ENCODE measurements around the gene AGAP1. TPM values are rescaled to one million over a fixed set of nuclear protein-coding genes. Genes with fewer than 3 reads are reported as not detected.

Gene AGAP1
- total and polyA plus RNA-seq, 4 donors = 2.0 to 8.5 (median 5.4) TPM

DNA sequence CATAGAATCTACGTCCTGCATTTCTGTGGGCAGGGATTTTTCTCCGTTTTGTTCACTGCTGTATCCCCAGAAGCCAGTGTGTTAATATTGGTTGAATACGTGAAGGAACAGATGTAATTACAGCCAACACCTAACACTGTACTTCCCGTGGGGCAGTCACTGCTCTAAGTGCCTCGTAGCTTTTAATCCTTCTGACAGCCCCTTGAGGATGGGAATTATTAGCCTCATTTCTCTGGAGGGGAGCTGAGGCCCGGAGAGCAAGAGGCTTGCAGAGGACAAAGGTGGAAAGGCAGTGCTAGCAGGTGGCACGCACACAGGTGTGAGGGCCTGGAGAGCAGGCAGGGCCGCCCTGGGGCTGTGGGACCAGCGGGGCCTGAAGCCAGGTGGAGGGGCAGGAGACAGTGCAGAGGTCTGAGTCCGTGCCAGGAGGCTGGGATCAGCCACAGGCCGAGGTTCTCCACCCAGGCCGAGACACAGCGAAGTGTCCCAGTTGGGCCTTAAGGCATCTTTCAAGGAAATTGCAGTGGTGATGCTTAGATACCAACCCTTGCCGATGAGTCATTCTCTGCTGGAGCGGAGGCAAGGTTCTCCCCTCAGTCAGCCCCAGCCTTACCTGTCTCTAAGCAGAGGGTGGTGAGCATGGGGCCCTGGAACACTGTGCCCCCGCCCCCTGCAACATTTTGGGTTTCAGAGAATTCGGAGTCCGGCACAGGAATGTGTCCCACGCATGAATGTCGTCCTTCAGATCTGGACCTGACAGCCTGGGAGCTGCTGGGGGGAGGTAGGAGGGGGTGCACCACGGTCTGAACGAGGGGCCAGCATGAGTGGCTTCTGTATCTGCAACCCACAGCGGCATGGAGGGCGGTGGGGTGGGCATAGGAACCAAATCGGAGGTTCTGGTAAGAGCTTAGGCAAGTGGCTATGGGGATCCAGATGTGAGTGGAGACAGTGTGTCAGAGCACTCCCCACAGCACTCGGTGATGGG, 551.7 kb downstream of the AGAP1 start:
- Histone ChIP-seq H3K36me3 (ENCODE audit: control insufficient read depth in 4 of 4, insufficient read depth in 3 of 4, low read depth in 1 of 4, low read length in 3 of 4) (peaks cover 0 to 10% (median 3%) of the 10 kb centered on the region in 4 donors), H3K27ac (ENCODE audit: low read depth in 1 of 2, low read length in 2 of 2) (no peak overlapping the region), H3K9me3 (ENCODE audit: control insufficient read depth in 4 of 4, low read length in 3 of 4) (no peaks in the 10 kb centered on the region), H3K4me1 (ENCODE audit: control insufficient read depth in 4 of 4, insufficient read depth in 4 of 4, low read length in 3 of 4) (peaks cover 0 to 3% (median 1%) of the 10 kb centered on the region in 4 donors), H3K27me3 (ENCODE audit: control insufficient read depth in 4 of 4, insufficient read depth in 4 of 4, low read length in 3 of 4) (no peaks in the 10 kb centered on the region), H3K4me3 (ENCODE audit: low read depth in 1 of 3, low read length in 3 of 3) (no peak overlapping the region), H3K9ac (ENCODE audit: low read depth in 1 of 2, low read length in 2 of 2) (no peak overlapping the region)
- TF ChIP-seq RAD21 (IDR thresholded peaks at IDR 0.05) (no peak), FOXA2 (IDR thresholded peaks at IDR 0.05) (no peak), JUND (IDR thresholded peaks at IDR 0.05) (no peak), TAF1 (conservative IDR thresholded peaks at IDR 0.05) (no peak), FOXA1 (IDR thresholded peaks at IDR 0.05) (no peak), RXRA (IDR thresholded peaks at IDR 0.05) (no peak), HNF4G (IDR thresholded peaks at IDR 0.05) (no peak), SP1 (IDR thresholded peaks at IDR 0.05) (no peak), YY1 (IDR thresholded peaks at IDR 0.05) (no peak), EGR1 (IDR thresholded peaks at IDR 0.05; ENCODE audit: low read depth in 2 of 2) (no peak), HNF4A (conservative IDR thresholded peaks at IDR 0.05) (no peak), GABPA (IDR thresholded peaks at IDR 0.05 in 1 of 2, conservative IDR thresholded peaks at IDR 0.05 in 1 of 2) (no peak), NR2F2 (IDR thresholded peaks at IDR 0.05) (no peak)
- TF ChIP-seq, protein P1, sequence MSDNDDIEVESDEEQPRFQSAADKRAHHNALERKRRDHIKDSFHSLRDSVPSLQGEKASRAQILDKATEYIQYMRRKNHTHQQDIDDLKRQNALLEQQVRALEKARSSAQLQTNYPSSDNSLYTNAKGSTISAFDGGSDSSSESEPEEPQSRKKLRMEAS (IDR thresholded peaks at IDR 0.05) = no peak
- TF ChIP-seq, protein P2, sequence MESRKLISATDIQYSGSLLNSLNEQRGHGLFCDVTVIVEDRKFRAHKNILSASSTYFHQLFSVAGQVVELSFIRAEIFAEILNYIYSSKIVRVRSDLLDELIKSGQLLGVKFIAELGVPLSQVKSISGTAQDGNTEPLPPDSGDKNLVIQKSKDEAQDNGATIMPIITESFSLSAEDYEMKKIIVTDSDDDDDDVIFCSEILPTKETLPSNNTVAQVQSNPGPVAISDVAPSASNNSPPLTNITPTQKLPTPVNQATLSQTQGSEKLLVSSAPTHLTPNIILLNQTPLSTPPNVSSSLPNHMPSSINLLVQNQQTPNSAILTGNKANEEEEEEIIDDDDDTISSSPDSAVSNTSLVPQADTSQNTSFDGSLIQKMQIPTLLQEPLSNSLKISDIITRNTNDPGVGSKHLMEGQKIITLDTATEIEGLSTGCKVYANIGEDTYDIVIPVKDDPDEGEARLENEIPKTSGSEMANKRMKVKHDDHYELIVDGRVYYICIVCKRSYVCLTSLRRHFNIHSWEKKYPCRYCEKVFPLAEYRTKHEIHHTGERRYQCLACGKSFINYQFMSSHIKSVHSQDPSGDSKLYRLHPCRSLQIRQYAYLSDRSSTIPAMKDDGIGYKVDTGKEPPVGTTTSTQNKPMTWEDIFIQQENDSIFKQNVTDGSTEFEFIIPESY (IDR thresholded peaks at IDR 0.05) = no peak
- TF ChIP-seq, protein P3, sequence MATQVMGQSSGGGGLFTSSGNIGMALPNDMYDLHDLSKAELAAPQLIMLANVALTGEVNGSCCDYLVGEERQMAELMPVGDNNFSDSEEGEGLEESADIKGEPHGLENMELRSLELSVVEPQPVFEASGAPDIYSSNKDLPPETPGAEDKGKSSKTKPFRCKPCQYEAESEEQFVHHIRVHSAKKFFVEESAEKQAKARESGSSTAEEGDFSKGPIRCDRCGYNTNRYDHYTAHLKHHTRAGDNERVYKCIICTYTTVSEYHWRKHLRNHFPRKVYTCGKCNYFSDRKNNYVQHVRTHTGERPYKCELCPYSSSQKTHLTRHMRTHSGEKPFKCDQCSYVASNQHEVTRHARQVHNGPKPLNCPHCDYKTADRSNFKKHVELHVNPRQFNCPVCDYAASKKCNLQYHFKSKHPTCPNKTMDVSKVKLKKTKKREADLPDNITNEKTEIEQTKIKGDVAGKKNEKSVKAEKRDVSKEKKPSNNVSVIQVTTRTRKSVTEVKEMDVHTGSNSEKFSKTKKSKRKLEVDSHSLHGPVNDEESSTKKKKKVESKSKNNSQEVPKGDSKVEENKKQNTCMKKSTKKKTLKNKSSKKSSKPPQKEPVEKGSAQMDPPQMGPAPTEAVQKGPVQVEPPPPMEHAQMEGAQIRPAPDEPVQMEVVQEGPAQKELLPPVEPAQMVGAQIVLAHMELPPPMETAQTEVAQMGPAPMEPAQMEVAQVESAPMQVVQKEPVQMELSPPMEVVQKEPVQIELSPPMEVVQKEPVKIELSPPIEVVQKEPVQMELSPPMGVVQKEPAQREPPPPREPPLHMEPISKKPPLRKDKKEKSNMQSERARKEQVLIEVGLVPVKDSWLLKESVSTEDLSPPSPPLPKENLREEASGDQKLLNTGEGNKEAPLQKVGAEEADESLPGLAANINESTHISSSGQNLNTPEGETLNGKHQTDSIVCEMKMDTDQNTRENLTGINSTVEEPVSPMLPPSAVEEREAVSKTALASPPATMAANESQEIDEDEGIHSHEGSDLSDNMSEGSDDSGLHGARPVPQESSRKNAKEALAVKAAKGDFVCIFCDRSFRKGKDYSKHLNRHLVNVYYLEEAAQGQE (IDR thresholded peaks at IDR 0.05) = no peak
- TF ChIP-seq, protein P4, sequence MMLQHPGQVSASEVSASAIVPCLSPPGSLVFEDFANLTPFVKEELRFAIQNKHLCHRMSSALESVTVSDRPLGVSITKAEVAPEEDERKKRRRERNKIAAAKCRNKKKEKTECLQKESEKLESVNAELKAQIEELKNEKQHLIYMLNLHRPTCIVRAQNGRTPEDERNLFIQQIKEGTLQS (IDR thresholded peaks at IDR 0.05) = no peak
- WGBS = 90% methylated on average over 26 of the region's 26 CpGs
- DNase-seq (ENCODE audit: low spot score) = no peak

DNA sequence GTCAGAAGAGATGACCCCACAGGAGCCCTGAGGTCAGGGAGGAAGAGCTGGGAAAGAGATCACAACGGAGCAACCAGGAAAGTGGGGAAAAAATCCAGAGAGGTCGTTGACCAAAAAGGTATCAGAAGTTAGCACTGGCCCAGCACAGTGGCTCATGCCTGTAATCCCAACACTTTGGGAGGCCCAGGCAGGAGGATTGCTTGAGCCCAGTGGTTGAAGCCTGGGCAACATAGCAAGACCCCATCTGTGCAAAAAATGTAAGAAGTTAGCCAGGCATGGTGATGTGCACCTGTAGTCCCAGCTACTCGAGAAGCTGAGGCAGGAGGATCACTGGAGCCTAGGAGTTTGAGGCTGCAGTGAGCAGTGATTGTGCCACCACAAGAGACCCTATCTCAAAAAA, 552.9 kb downstream of the AGAP1 start:
- 84% methylated on average over 3 of the region's 3 CpGs for WGBS
- DNase-seq (ENCODE audit: low spot score) = no peak
- peaks cover 0 to 10% (median 3%) of the 10 kb centered on the region in 4 donors for H3K36me3 ChIP-seq (ENCODE audit: control insufficient read depth in 4 of 4, insufficient read depth in 3 of 4, low read depth in 1 of 4, low read length in 3 of 4)
- no peak overlapping the region for H3K4me3 ChIP-seq (ENCODE audit: low read depth in 1 of 3, low read length in 3 of 3)
- no peaks in the 10 kb centered on the region for H3K9me3 ChIP-seq (ENCODE audit: control insufficient read depth in 4 of 4, low read length in 3 of 4)
- no peaks in the 10 kb centered on the region for H3K4me1 ChIP-seq (ENCODE audit: control insufficient read depth in 4 of 4, insufficient read depth in 4 of 4, low read length in 3 of 4)
- no peak overlapping the region for H3K27ac ChIP-seq (ENCODE audit: low read depth in 1 of 2, low read length in 2 of 2)
- H3K9ac ChIP-seq (ENCODE audit: low read depth in 1 of 2, low read length in 2 of 2) = no peak overlapping the region
- H3K27me3 ChIP-seq (ENCODE audit: control insufficient read depth in 4 of 4, insufficient read depth in 4 of 4, low read length in 3 of 4) = no peaks in the 10 kb centered on the region
- TF ChIP-seq TAF1 (conservative IDR thresholded peaks at IDR 0.05) (no peak), JUND (IDR thresholded peaks at IDR 0.05) (no peak), RAD21 (IDR thresholded peaks at IDR 0.05) (no peak), NR2F2 (IDR thresholded peaks at IDR 0.05) (no peak), FOXA1 (IDR thresholded peaks at IDR 0.05) (no peak), SP1 (IDR thresholded peaks at IDR 0.05) (no peak), HNF4G (IDR thresholded peaks at IDR 0.05) (no peak), HNF4A (conservative IDR thresholded peaks at IDR 0.05) (no peak), EGR1 (IDR thresholded peaks at IDR 0.05; ENCODE audit: low read depth in 2 of 2) (no peak), RXRA (IDR thresholded peaks at IDR 0.05) (no peak), FOXA2 (IDR thresholded peaks at IDR 0.05) (no peak), GABPA (IDR thresholded peaks at IDR 0.05 in 1 of 2, conservative IDR thresholded peaks at IDR 0.05 in 1 of 2) (no peak), YY1 (IDR thresholded peaks at IDR 0.05) (no peak)
- TF ChIP-seq, protein P5, sequence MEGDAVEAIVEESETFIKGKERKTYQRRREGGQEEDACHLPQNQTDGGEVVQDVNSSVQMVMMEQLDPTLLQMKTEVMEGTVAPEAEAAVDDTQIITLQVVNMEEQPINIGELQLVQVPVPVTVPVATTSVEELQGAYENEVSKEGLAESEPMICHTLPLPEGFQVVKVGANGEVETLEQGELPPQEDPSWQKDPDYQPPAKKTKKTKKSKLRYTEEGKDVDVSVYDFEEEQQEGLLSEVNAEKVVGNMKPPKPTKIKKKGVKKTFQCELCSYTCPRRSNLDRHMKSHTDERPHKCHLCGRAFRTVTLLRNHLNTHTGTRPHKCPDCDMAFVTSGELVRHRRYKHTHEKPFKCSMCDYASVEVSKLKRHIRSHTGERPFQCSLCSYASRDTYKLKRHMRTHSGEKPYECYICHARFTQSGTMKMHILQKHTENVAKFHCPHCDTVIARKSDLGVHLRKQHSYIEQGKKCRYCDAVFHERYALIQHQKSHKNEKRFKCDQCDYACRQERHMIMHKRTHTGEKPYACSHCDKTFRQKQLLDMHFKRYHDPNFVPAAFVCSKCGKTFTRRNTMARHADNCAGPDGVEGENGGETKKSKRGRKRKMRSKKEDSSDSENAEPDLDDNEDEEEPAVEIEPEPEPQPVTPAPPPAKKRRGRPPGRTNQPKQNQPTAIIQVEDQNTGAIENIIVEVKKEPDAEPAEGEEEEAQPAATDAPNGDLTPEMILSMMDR (IDR thresholded peaks at IDR 0.05; ENCODE audit: low read depth, low read length, missing input control) = no peak
- TF ChIP-seq, protein P1 (IDR thresholded peaks at IDR 0.05) = no peak
- TF ChIP-seq, protein P2 (IDR thresholded peaks at IDR 0.05) = no peak
- TF ChIP-seq, protein P4 (IDR thresholded peaks at IDR 0.05) = no peak

All from liver (tissue), 9 donors.